HG03558 (cell line): ENCODE data around the gene MATR3.
A peak's percentile ranks its signal among the peaks of the same experiment; 100 is the strongest.
"Not testable (repeated sequence)": the region's sequence is repeated elsewhere in the genome, so short reads cannot be mapped to it uniquely, and the experiment has no call there.

Experiments used
- ATAC-seq: cut with Tn5 transposase; IDR thresholded peaks from one replicate; pipeline ENCODE4 v1.9.1; 2021; ENCODE audit warnings: moderate number of reproducible peaks; ENCODE audit not compliant: unreplicated experiment; ENCODE audit errors: extremely low read depth

Gene MATR3

GRCh38 chr5:139293507-139294373 lies at the start of gene MATR3:
Gene MATR3, plus strand, starts transcription at chr5:139293740. Its CDS starts 13,676 bp downstream, at chr5:139307416.
- ATAC-seq: peak; percentile 66

GRCh38 chr5:139245637-139246339 lies 47.8 kb upstream of the MATR3 start:
- ATAC-seq: no peak

- no peak for ATAC-seq
Measured at GRCh38 chr5:139246394-139246793, 47.1 kb upstream of the MATR3 start.

GRCh38 chr5:139248826-139249453 lies 44.6 kb upstream of the MATR3 start:
- ATAC-seq: no peak

GRCh38 chr5:139251281-139251687 lies 42.3 kb upstream of the MATR3 start:
- ATAC-seq: no peak

- no peak for ATAC-seq
Measured at GRCh38 chr5:139251695-139252288, 41.7 kb upstream of the MATR3 start.

GRCh38 chr5:139253115-139253514 lies 40.4 kb upstream of the MATR3 start:
- ATAC-seq: no peak

GRCh38 chr5:139256820-139257219 lies 36.7 kb upstream of the MATR3 start:
- ATAC-seq: no peak

GRCh38 chr5:139262059-139262741 lies 31.3 kb upstream of the MATR3 start:
- no peak for ATAC-seq

- ATAC-seq: peak; percentile 52
Measured at GRCh38 chr5:139262742-139263445, 30.6 kb upstream of the MATR3 start.

GRCh38 chr5:139263536-139263935 lies 30.0 kb upstream of the MATR3 start:
- no peak for ATAC-seq

GRCh38 chr5:139263946-139264345 lies 29.6 kb upstream of the MATR3 start:
- no peak for ATAC-seq

GRCh38 chr5:139265001-139265400 lies 28.5 kb upstream of the MATR3 start:
- ATAC-seq: no peak

- no peak for ATAC-seq
Measured at GRCh38 chr5:139266236-139266635, 27.3 kb upstream of the MATR3 start.

- no peak for ATAC-seq
Measured at GRCh38 chr5:139267481-139267880, 26.1 kb upstream of the MATR3 start.

- no peak for ATAC-seq
Measured at GRCh38 chr5:139268364-139269202, 25.0 kb upstream of the MATR3 start.

GRCh38 chr5:139270718-139271117 lies 22.8 kb upstream of the MATR3 start:
- ATAC-seq: not testable (repeated sequence)

- ATAC-seq: no peak
Measured at GRCh38 chr5:139271201-139272027, 22.1 kb upstream of the MATR3 start.
